Measurements from ENCODE around the gene ZDHHC17.

Gene ZDHHC17

DNA sequence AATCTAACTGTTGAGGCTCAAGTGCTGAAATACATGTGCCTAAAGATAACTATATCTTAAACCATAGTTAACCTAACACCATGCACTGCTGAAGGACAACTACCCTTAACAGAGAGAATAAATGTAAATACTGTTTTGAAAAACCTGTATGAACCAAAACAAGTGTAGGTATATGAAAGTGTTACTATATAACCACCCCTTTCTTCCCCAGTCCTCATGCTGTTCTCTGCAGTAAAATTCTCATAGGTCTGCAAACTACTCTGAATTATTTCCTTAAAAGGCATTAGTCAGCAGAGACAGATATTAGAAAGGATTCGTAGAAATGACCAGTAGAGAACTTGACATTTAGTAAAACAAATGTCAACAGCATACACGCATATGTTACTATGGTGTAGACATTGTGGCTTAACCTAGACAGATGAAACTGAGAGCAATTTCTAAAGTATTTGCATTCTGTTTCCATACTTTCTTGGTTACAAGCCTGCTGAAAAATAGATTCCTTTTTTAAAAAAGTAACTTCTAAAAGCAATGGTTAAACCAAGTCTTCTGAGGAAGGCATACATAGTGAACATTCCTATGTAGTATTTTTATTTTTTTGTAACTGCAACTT, 101.0 kb downstream of the ZDHHC17 start:
- no peaks in the 10 kb centered on the region for H3K36me3 ChIP-seq (ENCODE audit: control insufficient read depth, insufficient read depth, low read length)
- DNase-seq (ENCODE audit: extremely low read depth, insufficient read length) = no peak
- no peak overlapping the region for H3K4me3 ChIP-seq (replicated peaks; ENCODE audit: low read depth, low read length)
- no peaks in the 10 kb centered on the region for H3K27me3 ChIP-seq (replicated peaks; ENCODE audit: control insufficient read depth, insufficient read depth, low read length)
- TF ChIP-seq, protein P1, sequence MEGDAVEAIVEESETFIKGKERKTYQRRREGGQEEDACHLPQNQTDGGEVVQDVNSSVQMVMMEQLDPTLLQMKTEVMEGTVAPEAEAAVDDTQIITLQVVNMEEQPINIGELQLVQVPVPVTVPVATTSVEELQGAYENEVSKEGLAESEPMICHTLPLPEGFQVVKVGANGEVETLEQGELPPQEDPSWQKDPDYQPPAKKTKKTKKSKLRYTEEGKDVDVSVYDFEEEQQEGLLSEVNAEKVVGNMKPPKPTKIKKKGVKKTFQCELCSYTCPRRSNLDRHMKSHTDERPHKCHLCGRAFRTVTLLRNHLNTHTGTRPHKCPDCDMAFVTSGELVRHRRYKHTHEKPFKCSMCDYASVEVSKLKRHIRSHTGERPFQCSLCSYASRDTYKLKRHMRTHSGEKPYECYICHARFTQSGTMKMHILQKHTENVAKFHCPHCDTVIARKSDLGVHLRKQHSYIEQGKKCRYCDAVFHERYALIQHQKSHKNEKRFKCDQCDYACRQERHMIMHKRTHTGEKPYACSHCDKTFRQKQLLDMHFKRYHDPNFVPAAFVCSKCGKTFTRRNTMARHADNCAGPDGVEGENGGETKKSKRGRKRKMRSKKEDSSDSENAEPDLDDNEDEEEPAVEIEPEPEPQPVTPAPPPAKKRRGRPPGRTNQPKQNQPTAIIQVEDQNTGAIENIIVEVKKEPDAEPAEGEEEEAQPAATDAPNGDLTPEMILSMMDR (IDR thresholded peaks at IDR 0.05; ENCODE audit: insufficient read depth, low read length, poor library complexity, severe bottlenecking) = no peak

DNA sequence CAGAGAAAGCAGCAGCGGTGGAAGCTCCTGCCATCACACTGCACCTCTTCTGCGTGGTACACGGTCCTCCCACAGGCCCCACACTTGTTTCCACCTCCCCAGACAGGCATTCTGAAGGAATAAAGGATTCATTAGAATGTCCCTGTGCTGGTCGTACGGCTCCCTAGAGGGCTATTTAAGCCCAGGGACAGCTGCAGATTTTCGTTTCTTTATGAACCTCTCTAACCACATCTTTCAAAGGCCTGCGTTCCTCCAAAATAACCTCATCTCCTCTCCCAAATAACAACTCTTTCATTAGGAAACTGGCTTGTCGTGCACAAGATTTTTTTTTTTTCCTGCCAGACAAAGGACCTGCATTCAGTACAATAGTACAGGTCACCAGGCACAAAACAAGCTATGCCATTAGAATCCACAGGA, 102.2 kb downstream of the ZDHHC17 start:
- Histone ChIP-seq H3K27me3 (replicated peaks; ENCODE audit: control insufficient read depth, insufficient read depth, low read length) (no peaks in the 10 kb centered on the region), H3K4me3 (replicated peaks; ENCODE audit: low read depth, low read length) (no peak overlapping the region), H3K36me3 (ENCODE audit: control insufficient read depth, insufficient read depth, low read length) (no peaks in the 10 kb centered on the region)
- TF ChIP-seq, protein P1 (IDR thresholded peaks at IDR 0.05; ENCODE audit: insufficient read depth, low read length, poor library complexity, severe bottlenecking) = no peak
- DNase-seq (ENCODE audit: extremely low read depth, insufficient read length) = no peak

DNA sequence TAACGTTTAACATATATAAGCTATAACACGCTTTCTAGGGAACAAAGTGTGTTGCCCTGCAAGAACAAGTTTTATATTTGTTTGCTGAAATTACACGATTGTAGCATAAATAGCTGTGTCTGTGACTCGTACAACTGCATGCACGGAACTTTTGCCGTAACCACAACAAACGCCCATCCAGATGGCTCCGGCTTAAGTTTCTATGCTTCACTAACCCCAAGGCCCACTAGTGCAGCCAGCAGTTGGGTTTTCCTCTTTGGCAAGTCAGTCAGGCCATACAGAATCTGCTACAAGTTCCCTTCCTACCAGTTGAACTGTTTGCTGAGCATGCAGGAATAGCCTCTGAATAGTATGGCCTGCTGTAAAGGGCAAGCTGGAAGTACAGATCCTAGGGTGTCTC, 102.8 kb downstream of the ZDHHC17 start:
- TF ChIP-seq, protein P1 (IDR thresholded peaks at IDR 0.05; ENCODE audit: insufficient read depth, low read length, poor library complexity, severe bottlenecking) = no peak
- Histone ChIP-seq H3K36me3 (ENCODE audit: control insufficient read depth, insufficient read depth, low read length) (no peaks in the 10 kb centered on the region), H3K27me3 (replicated peaks; ENCODE audit: control insufficient read depth, insufficient read depth, low read length) (no peaks in the 10 kb centered on the region), H3K4me3 (replicated peaks; ENCODE audit: low read depth, low read length) (no peak overlapping the region)
- DNase-seq (ENCODE audit: extremely low read depth, insufficient read length) = no peak

DNA sequence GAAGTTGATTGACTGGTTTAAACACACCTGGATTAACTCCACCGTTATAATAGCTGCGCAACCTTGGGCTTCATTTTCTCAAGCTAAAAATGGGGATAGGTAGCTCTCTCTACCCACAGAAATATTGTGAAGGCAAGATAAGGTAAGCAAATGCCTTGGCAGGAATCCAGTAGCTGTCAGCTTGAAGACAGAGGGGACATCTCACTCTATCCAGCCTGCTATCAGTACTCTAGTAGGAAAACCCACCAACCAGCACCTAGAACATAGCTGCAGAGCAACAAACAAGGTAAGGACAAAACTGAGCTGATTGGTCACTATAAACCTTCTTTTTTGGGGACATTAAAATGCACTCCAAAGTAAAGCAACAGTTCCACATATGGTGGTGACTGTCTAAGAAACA, 107.2 kb downstream of the ZDHHC17 start:
- Histone ChIP-seq H3K36me3 (ENCODE audit: control insufficient read depth, insufficient read depth, low read length) (no peaks in the 10 kb centered on the region), H3K27me3 (replicated peaks; ENCODE audit: control insufficient read depth, insufficient read depth, low read length) (no peaks in the 10 kb centered on the region), H3K4me3 (replicated peaks; ENCODE audit: low read depth, low read length) (no peak overlapping the region)
- DNase-seq (ENCODE audit: extremely low read depth, insufficient read length) = no peak
- TF ChIP-seq, protein P1 (IDR thresholded peaks at IDR 0.05; ENCODE audit: insufficient read depth, low read length, poor library complexity, severe bottlenecking) = no peak

DNA sequence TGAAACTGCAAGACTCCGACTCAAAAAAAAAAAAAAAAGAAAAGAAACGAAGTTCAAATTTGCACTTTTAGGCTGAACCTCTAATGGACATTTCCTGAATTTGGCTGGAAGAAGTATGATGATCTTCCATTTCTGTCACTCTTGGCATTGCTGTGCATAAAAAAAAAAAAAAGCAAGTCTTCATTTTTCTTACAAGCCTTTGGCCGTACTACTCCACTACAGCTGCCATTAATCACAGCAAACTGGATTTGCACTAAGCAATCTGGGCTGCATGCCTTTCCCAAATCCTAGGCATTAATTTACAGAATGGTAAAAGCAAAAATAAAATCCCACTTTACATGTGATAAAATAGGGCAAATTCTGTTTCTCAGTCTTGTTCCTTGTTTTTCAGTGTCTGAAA, 107.8 kb downstream of the ZDHHC17 start:
- TF ChIP-seq, protein P1 (IDR thresholded peaks at IDR 0.05; ENCODE audit: insufficient read depth, low read length, poor library complexity, severe bottlenecking) = no peak
- DNase-seq (ENCODE audit: extremely low read depth, insufficient read length) = no peak
- no peak overlapping the region for H3K4me3 ChIP-seq (replicated peaks; ENCODE audit: low read depth, low read length)
- H3K27me3 ChIP-seq (replicated peaks; ENCODE audit: control insufficient read depth, insufficient read depth, low read length) = no peaks in the 10 kb centered on the region
- H3K36me3 ChIP-seq (ENCODE audit: control insufficient read depth, insufficient read depth, low read length) = no peaks in the 10 kb centered on the region

DNA sequence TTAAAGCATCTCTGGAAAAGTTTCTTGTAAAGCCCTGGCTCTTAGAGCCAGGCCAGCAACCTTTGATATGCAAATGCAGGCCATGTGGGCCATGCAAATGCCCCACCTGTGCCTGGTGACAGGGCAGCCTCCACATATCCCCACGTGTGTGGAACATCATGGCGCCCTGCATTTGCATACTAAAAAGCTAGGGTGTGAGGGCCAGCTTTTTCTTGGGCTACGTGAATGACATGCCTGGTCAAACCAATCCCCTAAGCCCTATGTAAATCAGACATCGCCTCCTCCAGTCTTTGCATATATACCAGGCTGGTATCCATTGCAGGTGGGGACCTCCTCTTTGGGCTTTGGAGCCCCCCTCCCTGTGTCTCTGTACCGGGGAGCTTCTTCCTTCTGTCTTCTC, 108.5 kb downstream of the ZDHHC17 start:
- Histone ChIP-seq H3K27me3 (replicated peaks; ENCODE audit: control insufficient read depth, insufficient read depth, low read length) (no peaks in the 10 kb centered on the region), H3K4me3 (replicated peaks; ENCODE audit: low read depth, low read length) (no peak overlapping the region), H3K36me3 (ENCODE audit: control insufficient read depth, insufficient read depth, low read length) (no peaks in the 10 kb centered on the region)
- DNase-seq (ENCODE audit: extremely low read depth, insufficient read length) = no peak
- TF ChIP-seq, protein P1 (IDR thresholded peaks at IDR 0.05; ENCODE audit: insufficient read depth, low read length, poor library complexity, severe bottlenecking) = no peak

Data from GM06990 (cell line).